Fibroblast of skin of back (primary cell): ENCODE results near the gene RASSF7. TPM values are rescaled to one million over a fixed set of nuclear protein-coding genes. Genes with fewer than 3 reads are reported as not detected.
"Not testable (repeated sequence)": the region's sequence is repeated elsewhere in the genome, so short reads cannot be mapped to it uniquely, and the experiment has no call there.

Experiments used
- DNase-seq: peaks from one replicate; pipeline ENCODE4 v3.0.0-alpha.2; 2013
- polyA plus RNA-seq, 2 experiments: library from polyadenylated mRNA; unstranded; fragments of 120-200 nt; gene quantifications; one replicate each; pipeline ENCODE4 v1.2.1, GENCODE V29; 2013; ENCODE audit not compliant: insufficient read length in 2 of 2

Gene RASSF7, protein sequence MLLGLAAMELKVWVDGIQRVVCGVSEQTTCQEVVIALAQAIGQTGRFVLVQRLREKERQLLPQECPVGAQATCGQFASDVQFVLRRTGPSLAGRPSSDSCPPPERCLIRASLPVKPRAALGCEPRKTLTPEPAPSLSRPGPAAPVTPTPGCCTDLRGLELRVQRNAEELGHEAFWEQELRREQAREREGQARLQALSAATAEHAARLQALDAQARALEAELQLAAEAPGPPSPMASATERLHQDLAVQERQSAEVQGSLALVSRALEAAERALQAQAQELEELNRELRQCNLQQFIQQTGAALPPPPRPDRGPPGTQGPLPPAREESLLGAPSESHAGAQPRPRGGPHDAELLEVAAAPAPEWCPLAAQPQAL
- 10.7 TPM for polyA plus RNA-seq (2013, experiment 1 of 2; ENCODE audit: insufficient read length)
- 9.5 TPM for polyA plus RNA-seq (2013, experiment 2 of 2; ENCODE audit: insufficient read length)

DNA sequence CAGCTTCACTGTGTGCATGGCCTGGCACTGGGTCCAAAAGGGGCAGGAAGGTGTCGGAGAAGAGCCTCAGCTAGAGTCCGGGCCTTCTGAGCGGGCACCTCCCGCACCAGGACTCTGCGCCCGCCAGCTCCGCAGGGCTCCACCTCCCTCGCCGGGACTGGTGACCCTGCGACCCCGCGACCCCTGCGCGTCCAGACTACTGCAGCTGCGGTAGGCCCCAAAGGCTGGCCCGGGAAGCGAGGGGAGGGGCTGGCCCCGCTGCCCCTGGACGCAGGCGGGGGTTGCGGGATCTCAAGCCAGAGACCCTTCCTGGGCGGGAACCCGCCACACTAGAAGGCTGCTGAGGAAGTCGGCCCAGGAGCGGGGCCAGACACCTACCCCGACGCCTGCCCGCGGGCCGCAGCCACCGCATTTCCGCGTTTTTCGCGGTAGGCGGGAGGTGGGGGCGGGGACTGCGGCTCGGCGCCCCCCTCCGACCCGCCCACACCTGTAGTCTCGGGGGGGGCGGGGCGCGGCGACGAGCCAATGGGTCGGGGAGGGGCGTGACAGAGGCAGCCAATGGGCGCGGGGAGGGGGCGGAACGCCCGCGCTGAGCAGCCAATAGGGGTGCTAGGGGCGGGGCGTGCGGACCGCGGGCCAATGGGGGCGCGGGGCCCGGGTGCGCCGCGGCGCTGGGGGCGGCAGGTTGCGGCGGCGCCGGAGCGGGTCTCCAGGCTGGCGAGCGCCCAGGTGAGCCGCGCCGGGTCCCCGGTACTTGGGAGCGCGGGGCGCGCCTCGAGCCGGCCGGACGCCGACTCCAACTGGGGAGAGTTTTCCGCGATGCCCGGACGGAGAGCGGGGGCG is at the start of gene RASSF7, which contains the start of gene LMNTD2:
Gene RASSF7 (plus strand): TSS at position 666 of the 843 bp plus-strand sequence. CDS start 799 bp downstream, outside the sequence.
Gene LMNTD2 (minus strand): TSS at position 434 of the 843 bp plus-strand sequence. CDS start 22 bp downstream, at position 412.
- peak; percentile 78 for DNase-seq

DNA sequence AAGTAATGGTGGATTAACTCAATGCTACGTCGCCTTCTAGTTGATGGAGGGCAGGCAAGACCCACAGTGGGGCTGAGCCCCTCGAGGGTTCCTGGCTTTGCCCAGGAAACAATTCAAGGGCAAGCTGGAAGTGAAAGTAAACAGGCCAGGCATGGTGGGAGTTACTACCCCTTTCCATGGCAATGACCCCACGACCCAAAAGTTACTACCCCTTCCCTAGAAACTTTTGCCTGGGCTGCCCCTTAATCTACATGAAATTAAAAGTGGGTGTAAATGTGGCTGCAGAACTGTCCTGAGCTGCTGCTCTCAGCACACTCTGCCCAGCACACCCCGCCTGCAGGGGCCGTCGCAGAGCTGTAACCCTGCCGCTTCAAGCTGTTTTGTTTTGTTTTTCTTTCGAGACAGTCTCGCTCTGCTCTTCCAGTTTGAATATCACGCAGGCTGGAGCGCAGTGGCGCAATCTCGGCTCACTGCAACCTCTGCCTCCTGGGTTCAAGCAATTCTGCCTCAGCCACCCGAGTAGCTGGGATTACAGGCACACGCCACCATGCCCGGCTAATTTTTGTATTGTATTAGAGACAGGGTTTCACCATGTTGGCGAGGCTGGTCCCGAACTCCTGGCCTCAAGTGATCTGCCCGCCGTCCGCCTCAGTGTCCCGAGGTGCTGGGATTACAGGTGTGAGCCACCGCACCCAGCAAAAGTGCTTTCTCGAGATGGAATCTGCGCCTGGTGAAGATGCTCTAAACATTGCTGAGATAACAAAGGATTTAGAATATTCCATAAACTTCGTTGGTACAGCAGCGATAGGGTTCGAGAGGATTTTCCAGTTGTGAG is 47.8 kb upstream of the RASSF7 start:
- DNase-seq, result no peak

DNA sequence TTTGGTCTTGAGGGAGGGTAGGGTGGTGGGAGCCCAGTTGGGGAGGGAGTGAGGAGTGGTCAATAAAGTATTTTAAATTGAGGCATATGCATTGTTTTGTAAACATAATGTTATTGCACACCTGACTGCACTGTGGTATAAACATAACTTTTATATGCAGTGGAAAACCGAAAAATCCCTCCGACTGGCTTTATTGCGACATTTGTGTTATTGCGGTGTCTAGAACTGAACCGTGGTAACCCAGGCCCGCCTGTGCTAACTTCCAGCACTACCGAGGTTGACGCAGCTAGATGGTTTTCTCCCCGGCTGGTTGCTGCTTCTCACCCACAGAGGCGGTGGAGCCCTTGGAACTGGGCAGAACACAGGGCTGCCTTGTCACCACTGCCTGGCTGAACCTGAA is 46.2 kb upstream of the RASSF7 start:
- no peak for DNase-seq

DNA sequence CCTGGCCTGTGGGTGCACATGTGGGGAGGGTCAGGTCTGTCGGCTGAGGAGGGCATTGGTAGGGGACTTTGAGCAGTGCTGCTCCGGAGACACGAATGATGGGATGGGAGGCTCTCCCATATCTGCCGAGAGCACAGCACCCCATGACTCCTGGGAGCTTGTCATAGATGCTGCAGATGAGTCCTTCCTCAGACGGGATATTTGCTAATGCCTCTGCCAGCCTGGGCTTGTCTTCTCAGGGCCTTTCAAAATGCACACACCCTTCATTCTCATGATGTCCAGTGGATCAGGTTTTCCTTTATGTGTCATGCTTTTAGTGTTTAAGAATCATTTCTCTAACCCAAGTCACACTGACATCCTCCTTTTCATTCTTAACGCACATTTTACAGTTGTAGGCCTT is 45.6 kb upstream of the RASSF7 start:
- DNase-seq, result no peak

DNA sequence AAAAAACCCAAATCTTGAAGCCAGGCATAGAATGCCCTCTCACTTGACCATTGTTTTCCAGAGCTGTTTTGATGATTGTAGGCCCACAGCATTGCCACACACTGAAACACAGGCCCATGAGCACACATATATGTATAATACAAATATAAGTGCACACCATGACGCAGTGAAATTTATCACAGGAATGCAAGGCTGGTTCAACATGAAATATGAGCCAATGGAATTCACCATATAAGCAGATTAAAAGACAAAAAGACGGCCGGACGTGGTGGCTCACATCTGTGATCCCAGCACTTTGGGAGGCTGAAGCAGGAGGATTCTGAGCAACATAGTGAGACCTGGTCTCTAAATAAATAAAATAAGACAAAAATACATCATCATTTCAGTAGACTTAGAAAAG is 44.4 kb upstream of the RASSF7 start:
- DNase-seq, result no peak

DNA sequence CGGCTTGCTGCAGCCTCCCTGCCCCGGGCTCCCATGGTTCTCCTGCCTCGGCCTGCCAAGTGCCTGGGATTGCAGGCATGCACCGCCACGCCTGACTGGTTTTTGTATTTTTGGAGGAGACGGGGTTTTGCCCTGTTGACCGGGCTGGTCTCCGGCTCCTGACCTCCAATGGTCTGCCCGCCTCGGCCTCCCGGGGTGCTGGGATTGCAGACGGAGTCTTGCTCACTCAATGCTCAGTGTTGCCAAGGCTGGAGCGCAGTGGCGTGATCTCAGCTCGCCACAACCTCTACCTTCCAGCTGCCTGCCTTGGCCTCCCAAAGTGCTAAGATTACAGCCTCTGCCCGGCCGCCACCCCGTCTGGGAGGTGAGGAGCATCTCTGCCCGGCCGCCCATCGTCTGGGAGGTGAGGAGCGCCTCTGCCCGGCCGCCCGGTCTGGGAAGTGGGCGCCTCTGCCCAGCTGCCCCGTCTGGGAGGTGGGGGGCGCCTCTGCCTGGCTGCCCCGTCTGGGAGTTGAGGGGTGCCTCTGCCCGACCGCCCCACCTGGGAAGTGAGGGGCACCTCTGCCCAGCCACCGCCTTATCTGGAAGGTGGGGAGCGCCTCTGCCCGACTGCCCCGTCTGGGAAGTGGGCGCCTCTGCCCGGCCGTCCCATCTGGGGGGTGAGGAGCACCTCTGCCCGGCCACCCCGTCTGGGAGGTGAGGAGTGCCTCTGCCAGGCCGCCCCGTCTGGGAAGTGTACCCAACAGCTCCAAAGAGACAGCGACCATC is 43.7 kb upstream of the RASSF7 start:
- not testable (repeated sequence) for DNase-seq

DNA sequence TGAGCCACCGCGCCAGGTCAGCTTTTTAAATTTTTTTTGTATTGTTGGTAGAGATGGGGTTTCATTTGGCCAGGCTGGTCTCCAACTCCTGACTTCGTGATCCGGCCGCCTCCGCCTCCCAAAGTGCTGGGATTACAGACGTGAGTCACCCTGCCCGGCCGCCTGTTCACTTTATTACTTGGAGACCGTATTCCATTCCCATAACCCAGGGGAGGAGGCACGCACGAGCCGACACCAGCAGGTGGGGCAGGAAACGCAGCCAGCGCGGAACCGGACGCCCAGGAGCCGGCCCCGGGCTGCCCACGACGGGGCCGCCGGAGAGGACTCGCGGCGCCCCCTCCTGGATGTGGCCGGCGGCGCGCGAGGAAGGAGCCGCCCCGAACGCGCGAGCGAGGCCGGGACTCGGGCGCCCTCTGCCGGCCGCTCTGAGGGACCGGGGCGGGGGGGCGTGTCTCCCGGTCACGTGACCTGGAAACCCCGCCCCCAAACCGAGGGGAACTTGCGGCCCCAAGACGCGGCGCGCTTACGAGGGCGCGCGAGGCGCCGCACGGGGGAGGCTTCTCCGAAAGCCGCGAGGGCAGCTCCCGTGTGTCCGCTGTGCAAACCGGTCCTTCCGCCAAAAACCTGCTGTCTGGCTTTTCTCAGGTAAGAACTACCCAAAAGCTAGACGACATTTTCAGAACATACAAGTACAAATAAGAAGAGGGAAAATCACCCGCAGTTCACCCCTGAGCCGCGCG is 42.1 kb upstream of the RASSF7 start:
- peak; percentile 89 for DNase-seq

DNA sequence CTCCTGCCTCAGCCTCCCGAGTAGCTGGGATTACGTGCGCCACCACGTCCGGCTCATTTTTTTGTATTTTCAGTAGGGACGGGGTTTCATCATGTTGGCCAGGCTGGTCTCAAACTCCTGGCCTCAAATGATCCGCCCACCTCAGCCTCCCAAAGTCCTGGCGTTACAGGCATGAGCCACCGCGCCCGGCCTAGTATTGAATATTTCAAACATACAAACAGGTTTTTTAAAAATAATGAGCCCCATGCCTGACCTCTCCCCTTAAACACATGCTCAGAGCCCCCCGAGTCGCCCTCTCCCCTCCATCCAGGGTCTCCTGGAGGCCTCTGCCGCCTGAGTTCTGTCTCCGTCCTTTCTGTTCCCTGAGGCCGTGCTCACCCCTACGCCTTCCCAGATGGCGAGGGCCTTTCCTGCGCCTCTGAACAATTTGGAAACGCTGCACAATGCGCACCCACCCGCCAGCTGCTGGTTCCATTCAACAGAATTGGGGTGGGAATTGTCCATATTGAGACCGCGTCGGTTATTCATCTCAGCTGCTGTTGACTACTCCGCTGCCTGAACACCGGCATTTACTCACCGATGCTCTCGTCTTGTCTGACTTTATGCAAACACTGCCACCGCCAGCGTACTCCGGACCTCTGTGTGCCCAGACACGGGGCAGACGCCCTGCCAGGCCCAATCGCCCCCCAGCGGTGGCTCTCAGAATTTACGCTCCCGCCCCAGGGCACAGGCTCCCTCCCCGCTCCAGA is 40.2 kb upstream of the RASSF7 start:
- no peak for DNase-seq

DNA sequence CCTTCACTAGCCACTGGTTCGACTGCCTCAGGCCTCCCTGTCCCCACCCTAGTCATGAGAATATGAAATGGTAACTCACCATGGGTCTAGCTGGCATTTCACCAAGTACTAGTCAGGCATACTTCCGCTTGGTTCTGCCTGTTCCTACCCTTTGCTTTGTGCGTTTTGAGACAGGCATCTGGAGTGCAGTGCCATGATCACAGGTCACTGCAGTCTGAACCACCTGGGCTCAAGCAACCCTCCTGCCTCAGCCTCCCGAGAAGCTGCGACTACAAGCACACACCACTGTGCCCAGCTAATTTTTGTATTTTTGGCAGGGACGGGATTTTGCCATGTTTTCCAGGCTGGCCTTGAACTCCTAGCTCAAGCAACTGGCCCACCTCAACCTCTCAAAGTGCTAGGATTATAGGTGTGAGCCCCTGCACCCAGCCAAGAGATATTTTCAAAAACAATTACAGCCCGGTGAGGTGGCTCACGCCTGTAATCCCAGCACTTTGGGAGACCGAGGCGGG is 39.5 kb upstream of the RASSF7 start:
- DNase-seq, result no peak

DNA sequence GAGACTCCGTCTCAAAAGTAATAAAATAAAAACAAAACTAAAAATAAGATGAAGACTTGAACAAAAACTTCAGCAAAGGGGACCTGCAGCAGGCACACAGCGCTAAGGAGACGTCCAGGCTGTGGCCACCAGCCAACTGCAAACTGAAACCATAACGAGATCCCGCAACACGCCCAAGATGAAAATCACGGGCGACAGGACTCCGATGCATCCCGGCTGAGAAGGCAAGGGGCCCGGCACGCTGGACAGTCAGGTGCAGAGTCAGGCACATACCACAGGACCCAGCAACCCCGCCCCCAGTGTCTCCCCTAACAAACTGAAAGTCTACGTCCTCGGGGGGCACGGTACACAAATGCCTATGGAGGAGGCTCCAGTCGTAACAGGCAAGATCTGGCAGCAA is 34.6 kb upstream of the RASSF7 start:
- no peak for DNase-seq

DNA sequence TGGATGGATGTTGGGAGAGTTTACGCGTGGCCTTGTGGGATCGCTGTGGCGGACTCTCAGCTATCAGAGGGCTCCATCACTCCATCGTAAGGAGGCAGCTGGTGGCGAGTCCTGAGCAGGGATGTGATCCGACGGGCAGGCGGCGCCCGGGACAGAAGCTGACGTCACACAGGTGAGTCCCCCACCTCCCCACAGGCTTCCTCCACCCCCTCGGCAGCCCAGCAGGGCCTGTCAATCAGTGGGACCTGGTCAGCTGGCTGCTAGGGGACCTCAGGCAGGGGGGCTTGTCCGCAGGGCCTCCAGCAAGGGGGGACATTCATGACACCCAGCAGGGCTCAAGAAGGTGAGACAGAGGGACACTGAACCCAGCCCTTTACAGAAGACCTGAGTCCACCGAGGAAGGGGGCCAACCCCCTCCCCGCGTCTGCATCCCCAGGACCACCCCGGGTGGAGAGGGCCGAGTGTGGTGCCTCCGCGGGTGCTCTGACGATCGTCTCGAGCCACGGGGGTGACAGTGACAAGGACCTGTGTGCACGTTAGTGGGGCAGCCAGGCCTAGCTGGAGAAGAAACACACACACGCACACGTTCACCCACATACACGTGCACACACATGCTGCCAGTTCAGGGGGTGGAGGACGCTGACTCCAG is 32.5 kb upstream of the RASSF7 start:
- DNase-seq, result no peak

DNA sequence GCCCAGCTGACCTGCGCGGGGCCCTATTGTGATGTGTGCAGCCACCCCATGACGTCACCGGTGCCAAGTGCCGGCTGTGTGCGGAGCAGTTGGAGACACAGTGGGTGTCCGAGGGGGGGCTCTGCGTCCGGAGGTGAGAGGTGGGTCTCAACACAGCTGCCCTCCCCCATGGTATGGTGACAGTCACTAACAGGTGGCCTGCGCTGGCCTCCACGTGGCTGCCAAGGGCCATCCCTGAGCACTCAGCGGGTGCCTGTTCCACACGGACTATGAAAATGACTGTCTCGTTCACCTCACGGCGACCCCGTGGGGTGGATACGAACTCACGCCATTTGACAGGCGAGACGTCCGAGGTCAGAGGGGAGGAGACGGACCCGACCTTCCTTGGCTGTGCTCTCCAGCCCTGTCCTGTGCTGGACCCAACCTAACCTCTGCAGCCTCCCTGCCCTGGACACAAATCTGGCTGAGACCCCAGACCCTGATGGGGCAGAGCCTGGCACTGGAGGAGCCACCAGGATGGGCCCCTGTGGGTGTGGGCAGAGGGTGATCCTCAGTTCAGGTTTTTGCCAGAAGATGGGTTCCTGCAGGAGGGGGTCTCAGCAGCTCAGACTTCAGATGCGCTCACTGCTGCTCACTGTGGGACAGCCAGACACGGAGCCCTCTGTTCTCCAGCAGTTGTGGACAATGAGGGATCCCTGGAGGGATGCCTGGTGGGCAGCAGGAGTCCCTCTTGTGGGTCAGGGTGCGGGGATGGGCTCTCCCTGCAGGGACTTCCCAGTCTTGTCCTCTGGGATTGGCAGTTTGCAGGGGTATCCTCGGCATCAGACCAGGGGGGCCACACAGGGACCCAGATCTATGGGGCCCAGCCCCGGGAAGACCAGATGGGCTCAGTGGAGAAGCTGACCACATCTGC is 31.7 kb upstream of the RASSF7 start:
- DNase-seq, result no peak

DNA sequence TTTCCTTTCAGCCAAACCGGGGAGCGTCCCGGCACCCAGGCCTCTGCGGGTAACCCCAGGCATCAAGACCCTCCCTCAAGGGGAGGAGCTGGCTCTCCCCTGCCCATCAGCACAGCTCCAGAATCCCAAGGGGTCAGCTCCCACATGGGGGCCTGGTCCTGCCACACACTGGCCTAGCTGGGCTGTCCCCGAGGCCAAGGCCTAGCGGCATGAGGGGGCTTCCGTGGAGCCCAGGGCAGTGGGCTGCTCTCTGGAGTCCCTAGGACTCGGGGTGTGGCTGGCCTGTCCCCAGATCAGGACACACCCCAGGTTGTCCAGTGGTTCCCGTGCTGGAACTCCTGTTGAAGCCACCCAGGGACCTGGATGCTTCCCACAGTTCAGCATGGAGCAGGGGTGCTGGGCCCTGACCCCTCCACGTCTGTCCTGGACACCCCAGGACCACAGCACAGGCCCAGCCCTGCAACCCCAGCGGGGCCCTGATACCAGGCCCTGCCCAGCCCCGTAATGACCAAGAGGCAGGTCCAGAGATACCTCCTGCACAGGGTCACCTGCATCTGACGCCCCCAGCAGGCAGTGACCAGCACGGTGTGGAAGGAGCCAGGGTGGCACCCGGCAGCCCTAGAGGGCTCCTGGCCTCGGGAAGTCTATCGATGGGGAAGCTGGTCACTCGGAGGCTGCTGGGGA is 30.9 kb upstream of the RASSF7 start:
- DNase-seq, result no peak

DNA sequence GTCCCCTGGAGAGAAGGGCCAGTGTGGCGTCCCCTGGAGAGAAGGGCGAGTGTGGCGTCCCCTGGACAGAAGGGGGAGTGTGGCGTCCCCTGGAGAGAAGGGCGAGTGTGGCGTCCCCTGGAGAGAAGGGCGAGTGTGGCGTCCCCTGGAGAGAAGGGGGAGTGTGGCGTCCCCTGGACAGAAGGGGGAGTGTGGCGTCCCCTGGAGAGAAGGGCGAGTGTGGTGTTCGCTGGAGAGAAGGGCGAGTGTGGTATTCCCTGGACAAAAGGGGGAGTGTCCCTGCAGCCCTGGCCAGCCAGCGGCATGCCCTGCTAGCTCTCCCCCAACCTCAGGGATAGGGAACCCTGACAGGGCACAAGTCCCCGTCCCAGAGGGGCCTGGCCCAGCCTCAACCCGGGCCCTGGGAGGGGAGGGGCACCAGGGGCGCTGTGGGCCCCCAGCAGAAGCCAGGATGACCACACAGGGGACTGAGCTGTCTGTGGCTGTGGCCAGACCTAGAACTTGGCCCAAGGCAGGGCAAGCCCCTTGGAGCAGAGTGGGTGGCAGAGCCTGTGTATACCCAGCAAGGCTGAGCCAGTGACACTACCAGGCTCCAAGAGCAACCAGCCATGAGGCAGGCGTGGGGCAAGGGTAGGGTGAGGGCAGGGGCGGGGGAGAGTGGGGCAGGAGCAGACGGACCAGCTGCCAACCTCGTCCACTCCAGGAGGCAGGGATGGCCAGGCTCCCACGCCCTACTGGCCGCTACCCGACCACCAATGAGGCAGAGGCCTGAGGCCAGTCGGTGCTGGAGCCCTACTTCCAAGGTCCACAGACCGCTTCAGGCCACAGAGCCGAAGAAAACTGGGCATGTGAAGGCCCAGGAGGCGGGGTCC is 29.6 kb upstream of the RASSF7 start:
- no peak for DNase-seq

DNA sequence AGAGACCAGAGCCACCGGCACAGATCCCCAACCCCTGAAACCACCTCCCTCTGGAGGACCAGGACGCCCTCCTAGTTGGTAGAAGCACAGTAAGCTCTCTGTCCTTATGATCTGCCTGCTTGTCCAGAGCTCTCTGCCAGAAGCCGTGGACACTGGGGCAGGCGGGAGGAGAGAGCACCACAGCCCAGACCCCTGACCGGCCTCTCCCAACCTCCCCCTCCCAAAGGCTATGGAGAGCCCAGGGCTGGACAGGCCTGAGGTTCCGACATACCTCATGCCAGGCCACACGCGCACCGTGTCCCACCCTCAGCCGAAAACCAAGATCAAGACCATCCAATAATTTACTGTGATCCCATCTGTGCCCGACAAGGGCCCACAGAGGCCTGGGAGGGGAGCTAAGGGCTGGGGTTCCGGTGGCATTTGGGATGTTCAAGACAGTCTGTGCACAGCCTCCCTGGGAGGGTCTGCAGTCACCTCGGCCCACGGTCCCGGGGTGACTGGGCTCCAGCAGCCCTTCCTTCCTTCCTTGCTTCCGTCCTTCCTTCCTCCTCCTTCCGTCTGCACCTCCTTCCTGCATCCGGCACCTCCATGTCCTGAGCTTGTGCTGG is 28.7 kb upstream of the RASSF7 start:
- DNase-seq, result no peak

DNA sequence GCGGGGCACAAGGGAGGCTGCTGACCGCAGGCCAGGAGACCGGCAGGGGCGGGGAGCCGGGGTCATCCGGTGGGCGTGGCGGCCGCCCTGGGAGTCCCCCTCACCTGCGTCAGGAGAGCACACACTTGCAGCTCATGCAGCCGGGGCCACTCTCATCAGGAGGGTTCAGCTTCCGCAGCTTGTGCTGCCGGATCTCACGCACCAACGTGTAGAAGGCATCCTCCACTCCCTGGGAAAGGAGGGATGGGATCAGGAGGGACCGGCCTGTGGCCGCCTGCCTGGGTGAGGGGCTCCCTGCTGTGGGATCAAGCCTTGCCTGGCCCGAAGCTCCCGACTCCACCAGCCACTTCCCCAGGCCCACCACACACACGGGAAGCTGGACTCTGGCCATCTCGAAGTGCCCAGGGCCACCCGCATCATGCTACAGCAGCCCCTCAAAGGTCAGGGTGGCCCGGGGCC is 28.2 kb upstream of the RASSF7 start:
- no peak for DNase-seq
